Measurements from ENCODE around the gene GOLGA2.
"Not testable (repeated sequence)": the region's sequence is repeated elsewhere in the genome, so short reads cannot be mapped to it uniquely, and the experiment has no call there.

Gene GOLGA2

DNA sequence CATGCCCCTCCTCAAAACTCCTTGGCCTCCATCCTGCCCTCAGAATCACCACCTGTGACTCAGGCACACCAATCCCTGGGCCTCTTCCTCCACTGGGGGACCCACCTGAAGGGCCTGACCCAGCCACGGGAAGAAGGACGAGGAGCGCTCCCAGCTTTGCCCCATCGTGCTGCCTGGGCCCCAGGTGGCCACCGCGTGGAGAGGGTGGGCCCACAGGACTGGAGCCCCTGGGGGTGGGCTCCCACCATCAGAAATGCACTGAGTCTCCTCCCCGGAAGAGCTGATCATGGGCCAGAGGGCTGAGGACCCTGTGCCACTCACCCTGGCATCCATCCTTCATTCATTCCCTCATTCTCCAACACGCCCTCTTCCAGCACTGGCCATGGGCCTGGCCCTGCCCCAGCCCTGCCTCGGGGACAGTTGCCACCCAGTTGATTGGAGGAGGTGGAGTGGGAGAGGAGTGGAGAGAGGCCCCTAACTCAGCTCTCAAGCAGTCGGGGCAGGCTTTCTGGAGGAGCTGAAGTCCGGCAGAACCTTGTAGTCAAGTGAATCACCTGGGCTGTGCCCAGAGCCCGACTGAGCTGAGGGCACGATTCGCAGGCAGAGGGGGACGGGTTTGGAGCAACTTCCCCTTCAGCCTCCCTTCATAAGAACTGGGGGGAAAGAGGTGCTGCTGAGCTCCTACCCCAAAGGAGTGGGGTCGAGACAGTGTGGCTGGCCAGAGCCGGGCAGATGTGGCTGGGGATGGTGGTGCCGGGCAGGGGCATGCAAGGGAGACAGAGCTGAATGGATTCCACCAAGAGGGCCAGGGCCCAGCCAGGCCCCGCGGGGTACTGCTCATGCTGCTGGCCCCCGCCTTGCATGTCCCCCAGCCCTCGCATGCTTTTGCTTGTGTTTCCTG is 43.0 kb downstream of the GOLGA2 start:
- Histone ChIP-seq H3K4me3 (ENCODE audit: extremely low read depth, insufficient read depth, low read length, poor library complexity, severe bottlenecking) (no peak overlapping the region), H3K4me1 (ENCODE audit: control insufficient read depth, insufficient read depth, low read length, poor library complexity, severe bottlenecking) (no peaks in the 10 kb centered on the region), H3K36me3 (ENCODE audit: control insufficient read depth, insufficient read depth, low read length) (no peaks in the 10 kb centered on the region), H3K27ac (ENCODE audit: low read depth, low read length, severe bottlenecking) (no peak overlapping the region), H3K9me3 (ENCODE audit: control insufficient read depth, low read length) (no peaks in the 10 kb centered on the region)
- WGBS, 2 experiments (ENCODE audit: insufficient coverage in 2 of 2), result 92 to 95% methylated on average over 14 to 20 of the region's 22 CpGs

DNA sequence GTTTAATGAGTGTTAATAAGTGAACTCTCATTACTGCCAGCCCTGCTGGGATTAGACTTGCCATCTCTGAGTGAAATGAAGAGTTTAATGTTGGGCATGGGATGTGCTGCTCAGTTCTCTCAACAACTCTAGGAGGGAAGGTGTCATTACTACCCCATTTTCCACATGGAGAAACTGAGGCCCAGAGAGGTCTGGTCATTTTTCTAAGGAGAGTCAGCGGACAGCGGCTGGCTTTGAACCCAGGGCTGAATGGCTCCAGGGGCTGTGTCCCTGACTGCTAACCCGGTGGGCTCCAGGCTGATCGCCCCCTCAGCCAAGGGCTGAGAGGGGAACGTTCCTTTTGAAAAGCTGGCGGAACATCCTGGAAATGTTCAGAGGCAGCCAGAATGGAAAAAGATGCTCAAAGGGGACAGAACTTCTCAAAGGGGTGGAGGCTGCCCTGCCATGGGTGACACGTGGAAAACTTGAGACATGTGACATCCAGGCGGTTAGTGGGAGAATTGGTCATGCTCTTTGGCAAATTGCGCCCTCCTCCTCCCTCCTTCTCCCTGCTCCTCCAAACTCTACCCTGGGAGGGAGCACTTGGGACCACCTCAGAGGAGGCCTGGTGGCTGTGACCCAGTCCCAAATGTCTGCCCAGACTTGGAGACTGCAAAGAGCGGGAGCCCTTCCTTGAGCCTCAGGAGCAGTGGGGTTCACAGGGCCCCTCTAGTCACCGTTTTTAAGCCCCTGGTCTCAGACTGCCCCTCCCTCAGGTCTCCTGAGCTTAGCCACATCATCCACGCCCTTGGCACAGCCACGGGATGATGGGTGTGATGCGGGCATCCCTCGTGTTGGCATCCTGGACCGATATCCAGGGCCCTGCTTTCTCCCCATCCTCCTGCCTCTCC is 43.9 kb downstream of the GOLGA2 start:
- 85 to 92% methylated on average over 10 to 15 of the region's 16 CpGs for WGBS, 2 experiments (ENCODE audit: insufficient coverage in 2 of 2)
- no peaks in the 10 kb centered on the region for H3K4me1 ChIP-seq (ENCODE audit: control insufficient read depth, insufficient read depth, low read length, poor library complexity, severe bottlenecking)
- no peaks in the 10 kb centered on the region for H3K9me3 ChIP-seq (ENCODE audit: control insufficient read depth, low read length)
- no peak overlapping the region for H3K27ac ChIP-seq (ENCODE audit: low read depth, low read length, severe bottlenecking)
- H3K36me3 ChIP-seq (ENCODE audit: control insufficient read depth, insufficient read depth, low read length), result no peaks in the 10 kb centered on the region
- H3K4me3 ChIP-seq (ENCODE audit: extremely low read depth, insufficient read depth, low read length, poor library complexity, severe bottlenecking), result no peak overlapping the region

DNA sequence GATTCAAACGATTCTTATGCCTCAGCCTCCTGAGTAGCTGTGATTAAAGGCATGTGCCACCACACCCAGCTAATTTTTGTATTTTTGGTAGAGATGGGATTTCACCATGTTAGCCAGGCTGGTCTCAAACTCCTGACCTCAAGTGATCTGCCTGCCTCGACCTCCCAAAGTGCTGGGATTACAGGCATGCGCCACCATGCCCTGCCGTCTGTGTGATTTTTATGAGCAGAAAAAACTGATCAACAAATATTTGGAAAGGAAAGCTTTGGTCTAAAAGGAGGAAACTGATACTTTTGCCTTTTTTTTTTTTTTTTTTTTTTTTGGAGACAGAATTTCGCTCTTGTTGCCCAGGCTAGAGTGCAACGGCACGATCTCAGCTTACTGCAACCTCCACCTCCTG is 44.9 kb downstream of the GOLGA2 start:
- not testable (repeated sequence) for H3K27ac ChIP-seq (ENCODE audit: low read depth, low read length, severe bottlenecking); H3K4me1 ChIP-seq (ENCODE audit: control insufficient read depth, insufficient read depth, low read length, poor library complexity, severe bottlenecking); H3K9me3 ChIP-seq (ENCODE audit: control insufficient read depth, low read length); H3K36me3 ChIP-seq (ENCODE audit: control insufficient read depth, insufficient read depth, low read length); H3K4me3 ChIP-seq (ENCODE audit: extremely low read depth, insufficient read depth, low read length, poor library complexity, severe bottlenecking)
- 83 to 92% methylated on average over 3 to 4 of the region's 7 CpGs for WGBS, 2 experiments (ENCODE audit: insufficient coverage in 2 of 2)

- WGBS, 2 experiments (ENCODE audit: insufficient coverage in 2 of 2), result 96 to 100% methylated on average over 4 to 5 of the region's 5 CpGs
- H3K9me3 ChIP-seq (ENCODE audit: control insufficient read depth, low read length), result no peaks in the 10 kb centered on the region
- H3K36me3 ChIP-seq (ENCODE audit: control insufficient read depth, insufficient read depth, low read length), result peaks cover 23% of the 10 kb centered on the region
- no peaks in the 10 kb centered on the region for H3K4me1 ChIP-seq (ENCODE audit: control insufficient read depth, insufficient read depth, low read length, poor library complexity, severe bottlenecking)
- no peak overlapping the region for H3K4me3 ChIP-seq (ENCODE audit: extremely low read depth, insufficient read depth, low read length, poor library complexity, severe bottlenecking)
- H3K27ac ChIP-seq (ENCODE audit: low read depth, low read length, severe bottlenecking), result no peak overlapping the region
Observed at GRCh38 chr9:128226412-128226801, 49.4 kb downstream of the GOLGA2 start.

- no peak overlapping the region for H3K4me3 ChIP-seq (ENCODE audit: extremely low read depth, insufficient read depth, low read length, poor library complexity, severe bottlenecking)
- H3K4me1 ChIP-seq (ENCODE audit: control insufficient read depth, insufficient read depth, low read length, poor library complexity, severe bottlenecking), result no peaks in the 10 kb centered on the region
- no peak overlapping the region for H3K27ac ChIP-seq (ENCODE audit: low read depth, low read length, severe bottlenecking)
- 97 to 98% methylated on average over 11 to 17 of the region's 19 CpGs for WGBS, 2 experiments (ENCODE audit: insufficient coverage in 2 of 2)
- no peaks in the 10 kb centered on the region for H3K9me3 ChIP-seq (ENCODE audit: control insufficient read depth, low read length)
- H3K36me3 ChIP-seq (ENCODE audit: control insufficient read depth, insufficient read depth, low read length), result peaks cover 25% of the 10 kb centered on the region
Observed at GRCh38 chr9:128225770-128226411, 49.9 kb downstream of the GOLGA2 start.

DNA sequence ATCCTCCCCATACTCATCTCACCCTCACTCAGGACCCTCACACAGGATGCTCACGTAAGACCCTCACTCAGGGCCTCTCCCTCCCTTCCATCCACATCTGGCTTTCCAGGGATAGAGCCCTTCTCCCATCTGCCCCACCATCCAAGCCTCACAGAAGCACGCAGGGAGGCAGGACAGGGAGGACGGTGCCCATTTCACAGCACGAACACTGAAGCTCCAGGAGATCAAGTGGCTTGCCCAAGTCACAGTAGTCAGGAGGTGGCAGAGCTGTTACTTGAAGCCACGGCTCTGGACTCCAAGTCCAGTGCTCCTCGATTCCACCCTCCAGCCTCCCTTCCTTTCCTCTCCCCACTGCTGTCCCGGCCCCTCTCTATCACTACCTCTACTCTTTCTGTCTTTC is 50.9 kb downstream of the GOLGA2 start:
- H3K4me1 ChIP-seq (ENCODE audit: control insufficient read depth, insufficient read depth, low read length, poor library complexity, severe bottlenecking), result no peaks in the 10 kb centered on the region
- no peak overlapping the region for H3K4me3 ChIP-seq (ENCODE audit: extremely low read depth, insufficient read depth, low read length, poor library complexity, severe bottlenecking)
- no peak overlapping the region for H3K27ac ChIP-seq (ENCODE audit: low read depth, low read length, severe bottlenecking)
- 96 to 97% methylated on average over 5 to 6 of the region's 7 CpGs for WGBS, 2 experiments (ENCODE audit: insufficient coverage in 2 of 2)
- H3K9me3 ChIP-seq (ENCODE audit: control insufficient read depth, low read length), result no peaks in the 10 kb centered on the region
- H3K36me3 ChIP-seq (ENCODE audit: control insufficient read depth, insufficient read depth, low read length), result peaks cover 29% of the 10 kb centered on the region

- Histone ChIP-seq H3K9me3 (ENCODE audit: control insufficient read depth, low read length) (no peaks in the 10 kb centered on the region), H3K36me3 (ENCODE audit: control insufficient read depth, insufficient read depth, low read length) (peaks cover 33% of the 10 kb centered on the region), H3K4me1 (ENCODE audit: control insufficient read depth, insufficient read depth, low read length, poor library complexity, severe bottlenecking) (no peaks in the 10 kb centered on the region), H3K4me3 (ENCODE audit: extremely low read depth, insufficient read depth, low read length, poor library complexity, severe bottlenecking) (no peak overlapping the region), H3K27ac (ENCODE audit: low read depth, low read length, severe bottlenecking) (no peak overlapping the region)
- WGBS, 2 experiments (ENCODE audit: insufficient coverage in 2 of 2), result 87 to 92% methylated on average over 8 of the region's 13 CpGs
Observed at GRCh38 chr9:128222880-128223670, 52.7 kb downstream of the GOLGA2 start.

GRCh38 chr9:128222026-128222425 is 53.8 kb downstream of the GOLGA2 start:
- peaks cover 33% of the 10 kb centered on the region for H3K36me3 ChIP-seq (ENCODE audit: control insufficient read depth, insufficient read depth, low read length)
- WGBS, 2 experiments (ENCODE audit: insufficient coverage in 2 of 2), result 92 to 95% methylated on average over 6 of the region's 10 CpGs
- no peak overlapping the region for H3K27ac ChIP-seq (ENCODE audit: low read depth, low read length, severe bottlenecking)
- H3K4me1 ChIP-seq (ENCODE audit: control insufficient read depth, insufficient read depth, low read length, poor library complexity, severe bottlenecking), result no peaks in the 10 kb centered on the region
- H3K9me3 ChIP-seq (ENCODE audit: control insufficient read depth, low read length), result no peaks in the 10 kb centered on the region
- no peak overlapping the region for H3K4me3 ChIP-seq (ENCODE audit: extremely low read depth, insufficient read depth, low read length, poor library complexity, severe bottlenecking)

DNA sequence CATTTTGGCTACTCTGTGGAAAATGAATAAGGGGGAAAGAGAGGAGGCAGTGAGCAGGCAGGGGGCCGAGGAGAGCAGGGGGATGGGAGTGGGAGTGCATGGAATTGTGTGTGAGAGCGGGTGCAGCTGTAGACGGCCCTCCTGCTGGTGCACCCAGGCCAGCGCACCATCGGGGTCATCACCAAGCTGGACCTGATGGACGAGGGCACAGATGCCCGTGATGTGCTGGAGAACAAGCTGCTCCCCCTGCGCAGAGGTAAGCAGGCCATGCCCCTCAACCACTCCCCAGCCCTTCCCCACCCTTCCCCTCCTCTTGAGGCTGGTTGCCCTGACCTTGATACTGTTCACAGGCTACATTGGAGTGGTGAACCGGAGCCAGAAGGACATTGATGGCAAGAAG is 56.0 kb downstream of the GOLGA2 start:
- Histone ChIP-seq H3K9me3 (ENCODE audit: control insufficient read depth, low read length) (no peaks in the 10 kb centered on the region), H3K36me3 (ENCODE audit: control insufficient read depth, insufficient read depth, low read length) (peaks cover 33% of the 10 kb centered on the region), H3K4me3 (ENCODE audit: extremely low read depth, insufficient read depth, low read length, poor library complexity, severe bottlenecking) (no peak overlapping the region), H3K27ac (ENCODE audit: low read depth, low read length, severe bottlenecking) (no peak overlapping the region), H3K4me1 (ENCODE audit: control insufficient read depth, insufficient read depth, low read length, poor library complexity, severe bottlenecking) (peaks cover 10% of the 10 kb centered on the region)
- 99 to 100% methylated on average over 6 to 7 of the region's 9 CpGs for WGBS, 2 experiments (ENCODE audit: insufficient coverage in 2 of 2)
